Effector CD8-positive, alpha-beta T cell (primary cell): Measurements from ENCODE around the gene SLC39A2.
"Not testable (repeated sequence)": the region's sequence is repeated elsewhere in the genome, so short reads cannot be mapped to it uniquely, and the experiment has no call there.

Experiments
- DNase-seq: peaks from one replicate; lab custom pipeline; 2025; lab: John Stamatoyannopoulos, UW

Gene SLC39A2

GRCh38 chr14:20997115-20997514 lies 2.0 kb upstream of the SLC39A2 start:
- DNase-seq: no peak

DNA sequence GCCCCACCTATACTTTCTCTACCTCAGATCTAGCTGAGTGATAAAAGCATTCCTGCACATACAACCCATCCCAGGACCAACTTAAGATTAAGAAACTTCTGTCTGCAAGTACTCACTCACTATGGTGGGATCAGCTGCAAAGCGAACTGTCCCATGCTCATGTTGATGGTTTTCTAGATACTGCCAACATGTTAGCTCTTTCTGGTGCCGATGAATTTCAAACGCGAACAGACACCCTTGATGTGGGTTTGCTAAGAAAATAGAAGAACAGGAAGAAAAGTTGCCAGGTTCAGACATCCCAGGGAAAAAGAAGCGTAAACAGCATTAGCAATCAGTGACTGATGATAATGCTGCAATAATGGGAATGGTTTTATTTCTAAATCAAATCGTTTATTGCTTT lies 1.5 kb upstream of the SLC39A2 start:
- no peak for DNase-seq

DNA sequence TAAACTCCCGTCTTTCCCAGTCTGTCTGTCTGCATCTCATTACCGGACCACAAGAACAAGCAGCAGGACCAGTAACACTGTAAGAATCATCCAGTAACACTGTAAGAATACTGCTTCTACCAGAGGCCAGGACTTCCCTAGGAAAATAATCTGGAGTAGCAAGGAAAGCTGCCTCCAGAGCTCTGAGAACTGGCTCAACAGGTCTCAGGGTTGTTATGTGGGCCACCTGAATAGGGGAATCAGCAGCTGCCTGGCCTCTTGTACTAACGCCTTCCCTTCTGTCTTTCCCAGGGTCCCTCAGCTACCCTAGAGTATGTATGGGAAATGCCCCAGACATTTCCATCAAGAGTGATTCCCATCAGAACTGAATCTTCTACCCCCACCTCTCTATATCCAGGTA lies 954 bp upstream of the SLC39A2 start:
- no peak for DNase-seq

DNA sequence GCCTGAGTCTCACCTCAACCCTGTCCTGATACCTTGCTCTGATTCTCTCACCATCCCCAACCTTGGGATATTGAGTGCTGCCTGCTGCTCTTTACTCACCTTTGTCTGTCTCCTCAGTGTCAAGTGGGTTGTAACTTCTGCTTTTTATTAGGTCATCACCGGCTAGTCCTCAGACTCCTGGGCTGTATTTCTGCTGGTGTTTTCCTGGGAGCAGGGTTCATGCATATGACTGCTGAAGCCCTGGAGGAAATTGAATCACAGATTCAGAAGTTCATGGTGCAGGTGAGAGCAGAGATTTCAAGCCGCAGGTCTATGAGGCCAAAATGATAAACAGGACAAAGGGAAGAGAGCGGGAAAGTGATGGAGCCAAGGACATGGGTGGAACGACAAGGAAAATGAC lies 498 bp downstream of the SLC39A2 start:
- DNase-seq: no peak

GRCh38 chr14:21001218-21001617 lies 2.1 kb downstream of the SLC39A2 start:
- no peak for DNase-seq

GRCh38 chr14:21003788-21004346 lies 4.8 kb downstream of the SLC39A2 start:
- no peak for DNase-seq

DNA sequence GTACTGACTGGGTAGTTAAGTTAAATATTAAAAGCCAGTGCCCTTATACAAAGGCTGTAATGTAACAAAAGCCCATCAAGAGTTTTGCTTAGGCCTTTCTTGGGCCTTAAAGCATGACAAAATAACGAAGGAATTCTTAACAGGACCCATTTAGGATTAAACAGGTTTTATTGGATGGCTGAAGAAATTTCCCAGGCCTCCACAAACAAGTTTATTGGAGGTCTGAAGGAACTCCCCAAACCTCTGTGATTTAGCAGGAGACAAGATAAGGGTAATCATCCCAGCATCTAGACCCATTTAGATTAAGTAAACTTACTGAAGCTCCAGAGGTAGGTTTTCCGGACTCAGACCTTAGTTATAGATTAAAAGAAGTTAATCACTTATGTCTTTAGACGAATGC lies 10.6 kb downstream of the SLC39A2 start:
- not testable (repeated sequence) for DNase-seq

GRCh38 chr14:21011136-21011535 lies 12.0 kb downstream of the SLC39A2 start:
- DNase-seq: no peak

GRCh38 chr14:21014761-21015190 lies 15.7 kb downstream of the SLC39A2 start:
- peak; percentile 77 for DNase-seq

DNA sequence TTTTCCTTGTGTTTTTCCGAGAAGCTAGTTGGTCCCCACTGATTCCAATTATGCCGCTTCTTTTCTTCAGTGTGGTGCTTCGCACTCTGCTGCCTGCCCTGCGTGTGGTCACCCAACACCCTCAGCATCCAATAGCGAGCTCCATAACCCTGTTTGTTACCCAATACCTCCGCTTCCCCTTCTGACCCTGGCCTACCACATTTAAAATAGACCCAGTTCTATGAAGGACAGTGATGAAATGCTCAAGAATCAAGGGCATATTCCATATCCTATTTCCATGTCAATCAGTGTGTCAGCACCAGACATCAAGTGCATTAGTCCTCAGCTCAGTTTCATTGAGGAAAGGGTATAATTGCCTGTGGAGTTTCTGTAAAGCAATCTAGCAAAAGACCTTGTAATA lies 16.2 kb downstream of the SLC39A2 start:
- DNase-seq: no peak

GRCh38 chr14:21016413-21017190 lies 17.5 kb downstream of the SLC39A2 start:
- DNase-seq: no peak

DNA sequence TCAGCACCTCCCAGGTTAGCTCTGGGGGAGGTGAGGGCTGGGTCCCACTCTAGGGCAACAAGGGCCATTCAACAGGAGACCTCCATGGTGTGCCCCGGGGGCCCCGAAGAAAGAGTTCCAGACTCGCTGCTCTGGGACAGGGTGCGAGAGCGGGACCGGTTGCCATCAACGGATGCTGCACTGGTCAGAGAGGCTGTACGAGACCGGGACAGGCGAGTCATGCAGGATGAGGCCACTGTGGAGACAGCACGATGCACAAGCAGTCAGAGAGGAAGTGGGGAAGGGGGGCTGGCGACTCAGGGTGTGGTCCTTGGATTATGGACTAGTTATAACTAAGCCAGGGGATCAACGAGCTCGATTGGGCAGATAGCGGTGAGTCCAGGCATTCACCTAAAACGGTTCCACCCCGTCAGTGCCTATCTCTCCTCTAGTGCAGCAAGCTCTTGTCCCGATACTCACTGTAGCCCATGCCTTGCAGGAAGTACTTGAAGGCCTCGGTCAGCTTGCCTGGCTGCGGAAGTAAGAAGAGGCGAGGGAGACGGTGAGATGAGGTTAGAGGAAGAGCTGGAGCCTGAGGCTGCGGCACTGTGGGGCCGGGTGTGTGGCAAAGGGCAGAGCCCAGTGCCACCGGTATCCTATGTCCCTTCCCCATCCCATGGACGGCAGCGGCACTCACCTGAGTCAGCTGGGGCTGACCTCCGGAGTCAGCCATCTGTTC lies 18.6 kb downstream of the SLC39A2 start:
- no peak for DNase-seq

GRCh38 chr14:21018286-21018685 lies 19.2 kb downstream of the SLC39A2 start:
- DNase-seq: no peak

GRCh38 chr14:21018781-21019180 lies 19.7 kb downstream of the SLC39A2 start:
- DNase-seq: no peak

- DNase-seq: no peak
Measured at GRCh38 chr14:21019366-21019765, 20.3 kb downstream of the SLC39A2 start.

DNA sequence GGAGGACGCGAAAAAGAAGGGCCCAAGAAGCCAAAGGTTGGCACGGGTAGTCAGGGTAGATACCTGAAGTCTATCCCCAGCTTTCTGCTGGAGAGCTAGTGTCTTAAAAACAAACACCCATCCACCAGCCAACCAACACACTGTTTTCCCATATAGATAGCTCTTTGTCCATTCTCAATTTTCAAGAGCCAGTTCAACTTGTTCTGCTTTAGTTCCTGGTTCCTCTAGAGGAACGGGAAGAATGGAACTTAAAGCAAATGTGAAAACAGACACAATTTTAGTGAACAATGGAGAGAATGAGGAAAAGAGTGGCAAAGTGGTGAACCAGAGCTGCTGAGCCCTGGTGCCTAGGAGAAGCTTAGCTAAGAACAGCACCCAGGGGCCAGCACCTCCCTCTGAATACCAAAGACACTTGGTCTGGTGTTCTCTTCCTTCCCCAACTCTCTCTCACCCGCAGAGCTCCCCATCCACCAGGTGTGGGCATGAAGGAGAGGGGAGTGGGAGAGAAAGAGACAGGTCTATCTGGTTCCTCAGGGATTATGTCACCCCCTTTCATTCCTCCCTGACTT lies 22.0 kb downstream of the SLC39A2 start:
- no peak for DNase-seq

DNA sequence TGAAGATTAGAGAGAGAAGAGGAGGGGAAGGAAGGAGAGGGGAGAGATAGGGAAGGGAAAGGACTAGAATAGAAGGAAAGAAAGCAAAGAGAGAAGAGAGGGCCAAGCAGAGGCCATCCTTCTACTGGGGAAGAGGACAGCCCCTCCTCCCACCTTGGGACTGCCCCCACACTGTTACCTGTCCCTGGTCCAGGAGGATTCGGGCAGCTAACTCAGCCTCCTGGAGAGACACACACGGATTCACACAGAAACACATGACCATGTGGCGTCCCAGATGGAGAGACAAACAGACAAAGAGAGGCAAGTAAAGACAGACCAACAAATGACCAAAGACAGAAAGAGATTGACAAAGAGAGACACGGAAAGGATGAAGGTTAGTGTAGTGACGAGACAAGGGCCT lies 23.6 kb downstream of the SLC39A2 start:
- no peak for DNase-seq

DNA sequence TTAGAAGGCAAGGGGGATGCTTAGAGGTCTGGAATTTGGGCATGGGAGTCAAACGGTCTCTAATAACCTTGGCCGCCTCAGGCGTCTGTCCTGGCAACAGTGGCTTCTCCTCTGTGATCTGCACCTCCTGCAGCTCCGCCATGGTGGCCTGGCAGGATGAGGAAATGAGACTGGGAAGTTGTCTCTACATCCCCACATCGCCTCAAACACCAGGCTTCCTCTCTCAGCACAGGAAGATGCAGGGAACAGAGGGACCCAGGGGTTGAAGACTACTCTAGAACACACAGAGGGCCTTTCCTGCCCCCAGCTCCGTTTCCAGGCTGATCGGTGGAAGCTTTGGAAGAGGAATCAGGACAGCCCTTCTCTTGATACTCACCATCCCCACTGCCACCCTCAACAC lies 24.1 kb downstream of the SLC39A2 start:
- DNase-seq: no peak

DNA sequence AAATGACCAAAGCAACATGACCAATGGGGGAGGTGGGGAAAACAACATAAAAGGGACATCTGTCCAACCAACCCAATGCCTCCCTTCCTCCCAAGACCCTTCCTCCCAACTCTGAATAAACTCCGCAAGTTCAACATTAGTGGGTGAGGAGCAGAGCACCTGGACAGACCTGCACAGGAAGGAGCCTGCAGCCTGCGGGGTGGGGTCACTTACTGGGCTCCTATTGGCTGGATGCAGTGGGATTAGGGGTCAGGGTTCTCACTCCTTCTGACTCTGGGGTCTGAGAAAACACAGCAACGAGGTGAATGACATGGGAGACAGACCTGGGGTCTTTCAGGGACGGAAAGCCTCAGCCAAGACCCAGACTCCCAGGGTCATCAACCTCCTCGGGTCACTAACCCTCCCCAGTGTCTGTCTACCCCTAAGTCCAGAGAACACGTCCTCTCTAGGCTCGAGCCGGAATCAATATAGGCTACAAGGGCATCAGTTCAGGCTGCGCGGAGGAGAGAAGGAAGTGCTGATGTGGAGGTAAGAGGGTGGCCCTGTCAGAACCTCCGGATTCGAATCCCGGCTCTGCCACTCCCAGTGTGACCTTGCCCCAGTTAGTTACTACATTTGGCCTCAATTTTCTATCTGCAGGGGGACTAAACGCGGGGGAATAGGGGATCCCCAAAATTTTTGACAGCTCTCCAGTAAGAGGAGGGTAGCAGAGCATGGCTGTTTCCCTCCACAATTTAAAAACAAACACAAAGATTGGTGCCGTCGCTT lies 24.9 kb downstream of the SLC39A2 start:
- DNase-seq: no peak

- DNase-seq: peak; percentile 74
Measured at GRCh38 chr14:21024585-21025370, 25.7 kb downstream of the SLC39A2 start, which contains the start of gene NDRG2. Gene NDRG2, minus strand, starts transcription at chr14:21025061. Its CDS starts 1,746 bp downstream, at chr14:21023315.
